Measurements from ENCODE around the gene MRPL4. TPM values are rescaled to one million over a fixed set of nuclear protein-coding genes. Genes with fewer than 3 reads are reported as not detected.

MRPL4 gene
- total RNA-seq, 1 experiment from 2014 or later: 99.3 TPM

- Histone ChIP-seq H3K4ac (ENCODE audit: low read depth, low read length) (no peak overlapping the region), H3K9me3 (ENCODE audit: control insufficient read depth, low read depth, low read length) (no peaks in the 10 kb centered on the region), H3K23ac (ENCODE audit: insufficient read length, low read depth, low read length) (no peak overlapping the region), H2BK12ac (ENCODE audit: insufficient read length, low read depth, low read length) (no peak overlapping the region), H3K4me1 (ENCODE audit: insufficient read depth, low read length) (no peaks in the 10 kb centered on the region; the same call in 1 of the 2 replicates), H3K4me2 (ENCODE audit: insufficient read depth, insufficient read length, low read length) (no peak overlapping the region), H2BK120ac (ENCODE audit: low read depth, low read length, poor library complexity, severe bottlenecking) (no peak overlapping the region), H3K79me2 (ENCODE audit: insufficient read depth, low read length) (no peaks in the 10 kb centered on the region), H2BK5ac (ENCODE audit: insufficient read length, low read length) (no peak overlapping the region), H4K5ac (ENCODE audit: insufficient read length, low read depth, low read length) (no peak overlapping the region), H2AFZ (ENCODE audit: low read length) (no peak overlapping the region), H4K8ac (replicated peaks; ENCODE audit: insufficient read length, low read depth, low read length) (no peak overlapping the region), H3K14ac (ENCODE audit: insufficient read depth, low read length) (no peak overlapping the region), H3K18ac (ENCODE audit: insufficient read length, low read depth, low read length) (no peak overlapping the region), H4K91ac (ENCODE audit: insufficient read length, low read depth, low read length) (no peak overlapping the region), H3K9ac (ENCODE audit: extremely low read depth, insufficient read length, low read length) (no peak overlapping the region), H3K27me3 (ENCODE audit: insufficient read depth, low read length) (no peaks in the 10 kb centered on the region), H2AK5ac (ENCODE audit: insufficient read length, low read length) (no peak overlapping the region), H3K79me1 (ENCODE audit: insufficient read depth, low read depth, low read length, poor library complexity, severe bottlenecking) (no peaks in the 10 kb centered on the region), H2BK20ac (ENCODE audit: low read depth, low read length, poor library complexity, severe bottlenecking) (no peak overlapping the region), H3K27ac (ENCODE audit: insufficient read length, low read depth, low read length) (no peak overlapping the region), H3T11ph (ENCODE audit: low read length) (no peak overlapping the region), H3K56ac (ENCODE audit: insufficient read length, low read depth, low read length) (no peak overlapping the region), H4K20me1 (ENCODE audit: control insufficient read depth, insufficient read depth, insufficient read length) (no peaks in the 10 kb centered on the region), H3K23me2 (ENCODE audit: insufficient read length, low read depth, low read length, poor library complexity, severe bottlenecking) (no peaks in the 10 kb centered on the region), H2BK15ac (ENCODE audit: low read depth, low read length) (no peak overlapping the region)
- 0 out of 4 replicates have a peak, but pooled peaks cover 0 to 2% of the 10 kb centered on the region in 2 experiments for H3K4me1 Mint-ChIP-seq
- H3K9me3 Mint-ChIP-seq: no peaks in the 10 kb centered on the region; a peak in 1 of 5 replicates
- H3K4me3 Mint-ChIP-seq: no peak overlapping the region
- no peak for TF ChIP-seq CTCF (conservative IDR thresholded peaks at IDR 0.05)
- H3K27ac Mint-ChIP-seq: no peak overlapping the region
- no peak for DNase-seq
- peaks cover 8% of the 10 kb centered on the region for H3K27me3 Mint-ChIP-seq (ENCODE audit: low read depth)
- WGBS (ENCODE audit: extremely low coverage, insufficient read length, low lambda C conversion rate): no CpG with 5 or more reads among the region's 7 CpGs
- peaks cover 3 to 17% (median 11%) of the 10 kb centered on the region in 3 experiments; a peak in 5 of 7 replicates for H3K36me3 Mint-ChIP-seq (ENCODE audit: insufficient read depth in 1 of 3, low read depth in 3 of 3)
These were observed 10.8 kb downstream of the MRPL4 start for GRCh38 chr19:10262771-10263170.

Measured in H9 (cell line).